Activated naive CD4-positive, alpha-beta T cell treated with anti-CD3 and anti-CD28 coated beads for 36 hours (primary cell): ENCODE results near the gene CMTM7. TPM values are rescaled to one million over a fixed set of nuclear protein-coding genes. Genes with fewer than 3 reads are reported as not detected.

ENCODE experiments used
- CTCF ChIA-PET: fragments of 350-600 bp; sonication (Branson Sonifier 250); formaldehyde crosslinking; loops from one replicate; lab custom pipeline; 2021; ENCODE audit warnings: antibody characterized with exemption; lab: Charles Lee
- DNase-seq: peaks from one replicate; pipeline ENCODE4 v3.0.0-alpha.2; 2020
- H3K27ac Mint-ChIP-seq: one replicate; pipeline ENCODE4 v1.8.0; 2021; ENCODE audit warnings: mild to moderate bottlenecking, mixed read lengths
- H3K27me3 Mint-ChIP-seq: one replicate; pipeline ENCODE4 v1.8.0; 2021; ENCODE audit warnings: low read depth, mixed read lengths
- H3K36me3 Mint-ChIP-seq: one replicate; pipeline ENCODE4 v1.8.0; 2021; ENCODE audit warnings: low read depth, mixed read lengths
- H3K4me1 Mint-ChIP-seq: one replicate; pipeline ENCODE4 v1.8.0; 2021; ENCODE audit warnings: low read depth, mixed read lengths
- H3K4me3 Mint-ChIP-seq: one replicate; pipeline ENCODE4 v1.8.0; 2021; ENCODE audit warnings: mild to moderate bottlenecking, moderate library complexity, mixed read lengths
- H3K9me3 Mint-ChIP-seq: one replicate; pipeline ENCODE4 v1.8.0; 2021; ENCODE audit warnings: mixed read lengths
- intact Hi-C: fragments of 100-400 bp; cut with micrococcal nuclease; formaldehyde crosslinking; loops from one replicate; pipeline ENCODE4 v1.15.1; 2023
- total RNA-seq, 2 experiments: library from RNA; stranded (reverse); gene quantifications; one replicate each; pipeline ENCODE4 v1.2.3, GENCODE V29; 2021

Gene CMTM7
- total RNA-seq, 2 experiments from 2014 or later: 59.1 to 60.2 TPM

DNA sequence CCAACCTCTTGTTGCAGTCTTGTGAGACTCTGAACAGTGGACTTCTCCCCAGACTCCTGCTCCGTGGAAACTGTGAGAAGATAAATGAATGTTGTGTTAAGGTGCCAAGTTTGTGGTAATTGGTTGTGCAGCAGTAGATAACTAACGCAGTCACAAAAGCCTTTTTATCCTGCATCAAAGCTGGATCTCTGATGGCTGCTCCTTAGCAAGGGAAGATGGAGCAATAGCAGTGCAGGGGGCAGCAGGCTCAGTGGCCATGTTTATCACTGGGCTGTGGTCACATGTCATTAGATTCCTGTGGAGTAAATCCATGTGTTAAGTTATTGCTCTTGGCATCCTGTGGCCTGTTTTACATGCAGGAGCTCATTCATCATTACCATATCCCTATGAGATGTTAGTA is 13.5 kb downstream of the CMTM7 start:
- Mint-ChIP-seq H3K36me3 (peaks cover 18% of the 10 kb centered on the region), H3K27me3 (no peaks in the 10 kb centered on the region), H3K4me3 (no peak overlapping the region), H3K9me3 (no peaks in the 10 kb centered on the region), H3K4me1 (peaks cover 80% of the 10 kb centered on the region), H3K27ac (no peak overlapping the region)
- CTCF ChIA-PET: interaction anchor here (0.6 to 3.5 kb wide), 4 partner anchors 9 to 143 kb away, joined by 3 to 12 read pairs (median 7); no protein-coding TSS in a partner anchor
- no peak for DNase-seq
- intact Hi-C loops: no loop called here

GRCh38 chr3:32405711-32406323 is 14.2 kb downstream of the CMTM7 start:
- no peak for DNase-seq
- peaks cover 81% of the 10 kb centered on the region for H3K4me1 Mint-ChIP-seq
- CTCF ChIA-PET: interaction anchor here (1.3 to 3.5 kb wide), 3 partner anchors 9 to 62 kb away, joined by 5 to 12 read pairs (median 9); no protein-coding TSS in a partner anchor
- H3K4me3 Mint-ChIP-seq: no peak overlapping the region
- intact Hi-C loops: no loop called here
- peaks cover 18% of the 10 kb centered on the region for H3K36me3 Mint-ChIP-seq
- no peaks in the 10 kb centered on the region for H3K27me3 Mint-ChIP-seq
- H3K9me3 Mint-ChIP-seq: no peaks in the 10 kb centered on the region
- H3K27ac Mint-ChIP-seq: peak overlapping the region; percentile 48

- no peaks in the 10 kb centered on the region for H3K27me3 Mint-ChIP-seq
- intact Hi-C loops: no loop called here
- H3K27ac Mint-ChIP-seq: peak overlapping the region; percentile 48
- H3K36me3 Mint-ChIP-seq: peaks cover 18% of the 10 kb centered on the region
- H3K4me3 Mint-ChIP-seq: no peak overlapping the region
- peaks cover 83% of the 10 kb centered on the region for H3K4me1 Mint-ChIP-seq
- DNase-seq: no peak
- CTCF ChIA-PET: interaction anchor here (1.1 to 3.5 kb wide), 3 partner anchors 9 to 61 kb away, joined by 3 to 12 read pairs (median 9); no protein-coding TSS in a partner anchor
- H3K9me3 Mint-ChIP-seq: no peaks in the 10 kb centered on the region
Measured at GRCh38 chr3:32406486-32407408, 15.1 kb downstream of the CMTM7 start.

GRCh38 chr3:32410367-32411246 is 19.0 kb downstream of the CMTM7 start:
- no peak for DNase-seq
- no peaks in the 10 kb centered on the region for H3K27me3 Mint-ChIP-seq
- H3K4me3 Mint-ChIP-seq: no peak overlapping the region
- intact Hi-C loops: no loop called here
- no peak overlapping the region for H3K27ac Mint-ChIP-seq
- CTCF ChIA-PET: interaction anchor here (0.5 to 1.1 kb wide), 5 partner anchors 8 to 322 kb away, joined by 3 to 5 read pairs (median 3); no protein-coding TSS in a partner anchor
- peaks cover 79% of the 10 kb centered on the region for H3K4me1 Mint-ChIP-seq
- no peaks in the 10 kb centered on the region for H3K9me3 Mint-ChIP-seq
- H3K36me3 Mint-ChIP-seq: peaks cover 6% of the 10 kb centered on the region

GRCh38 chr3:32411442-32411841 is 19.8 kb downstream of the CMTM7 start:
- H3K27me3 Mint-ChIP-seq: no peaks in the 10 kb centered on the region
- no peak for DNase-seq
- no peaks in the 10 kb centered on the region for H3K9me3 Mint-ChIP-seq
- intact Hi-C loops: no loop called here
- H3K36me3 Mint-ChIP-seq: peaks cover 2% of the 10 kb centered on the region
- peak overlapping the region; percentile 4 for H3K27ac Mint-ChIP-seq
- CTCF ChIA-PET: interaction anchor here (1.0 kb wide), 1 partner anchor 56 kb away, joined by 3 read pairs; no protein-coding TSS in a partner anchor
- no peak overlapping the region for H3K4me3 Mint-ChIP-seq
- peaks cover 76% of the 10 kb centered on the region for H3K4me1 Mint-ChIP-seq

DNA sequence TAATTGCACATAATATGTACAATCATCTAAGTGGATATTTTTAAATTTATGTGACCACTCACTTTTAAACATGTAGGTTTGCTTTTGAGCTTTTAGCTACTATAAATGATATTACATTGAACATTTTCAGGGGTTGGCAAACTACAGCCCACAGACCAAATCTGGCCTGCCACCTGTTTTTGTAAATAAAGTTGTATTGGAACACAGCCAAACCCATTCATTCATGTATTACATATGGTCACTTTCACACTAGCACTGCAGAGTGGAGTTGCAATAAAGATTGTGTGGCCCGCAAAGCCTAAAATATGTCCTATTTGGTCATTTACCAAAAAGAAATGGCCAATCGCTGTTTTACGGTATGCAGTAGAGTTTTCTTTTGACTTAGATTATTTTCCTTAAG is 21.2 kb downstream of the CMTM7 start:
- H3K27ac Mint-ChIP-seq: no peak overlapping the region
- peaks cover 76% of the 10 kb centered on the region for H3K4me1 Mint-ChIP-seq
- no peaks in the 10 kb centered on the region for H3K9me3 Mint-ChIP-seq

GRCh38 chr3:32413845-32414521 is 22.3 kb downstream of the CMTM7 start:
- CTCF ChIA-PET: interaction anchor here (0.5 to 2.6 kb wide), 8 partner anchors 9 to 54 kb away, joined by 3 to 18 read pairs (median 6); no protein-coding TSS in a partner anchor
- intact Hi-C loops: loop anchor here (1.0 kb wide), 3 partner anchors 13 to 46 kb away; no protein-coding TSS in a partner anchor
- no peaks in the 10 kb centered on the region for H3K9me3 Mint-ChIP-seq
- peaks cover 3% of the 10 kb centered on the region for H3K36me3 Mint-ChIP-seq
- peak overlapping the region; percentile 94 for H3K27ac Mint-ChIP-seq
- DNase-seq: no peak
- peaks cover 79% of the 10 kb centered on the region for H3K4me1 Mint-ChIP-seq
- peak overlapping the region; percentile 40 for H3K4me3 Mint-ChIP-seq
- H3K27me3 Mint-ChIP-seq: no peaks in the 10 kb centered on the region

More for the DNA sequence above, 21.2 kb downstream of the CMTM7 start:
- intact Hi-C loops: no loop called here
- Mint-ChIP-seq H3K4me3 (no peak overlapping the region), H3K36me3 (peaks cover 2% of the 10 kb centered on the region), H3K27me3 (no peaks in the 10 kb centered on the region)
- CTCF ChIA-PET: interaction anchor here (2.4 to 2.6 kb wide), 2 partner anchors 38 to 55 kb away, joined by 8 to 18 read pairs; no protein-coding TSS in a partner anchor
- no peak for DNase-seq

- intact Hi-C loops: loop anchor here (1.0 kb wide), 3 partner anchors 13 to 46 kb away; no protein-coding TSS in a partner anchor
Measured at GRCh38 chr3:32414522-32415202, 23.0 kb downstream of the CMTM7 start.

DNA sequence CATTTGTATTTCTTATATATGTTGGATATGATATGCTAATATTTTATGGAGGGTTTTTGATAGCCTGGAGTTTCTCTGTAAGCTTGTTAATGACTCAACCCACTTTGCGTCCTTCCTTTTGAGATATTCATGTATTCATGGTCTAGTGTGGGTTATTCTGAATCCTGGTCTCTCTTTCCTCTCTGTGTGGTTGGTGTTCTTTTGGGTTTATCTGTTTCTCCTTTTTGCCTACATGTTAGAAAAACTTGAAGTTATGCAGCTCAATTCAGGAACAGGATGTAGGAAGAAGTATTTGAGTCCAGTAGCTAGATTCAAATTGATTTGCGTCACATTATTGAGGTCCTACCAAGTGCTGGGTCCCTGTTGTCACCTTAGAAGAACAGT is 28.1 kb downstream of the CMTM7 start:
- intact Hi-C loops: loop anchor here (1.0 to 10.0 kb wide), 5 partner anchors 14 to 885 kb away; partner anchors contain the start of gene STT3B
- Mint-ChIP-seq H3K4me1 (peaks cover 94% of the 10 kb centered on the region), H3K27ac (peak overlapping the region; percentile 94), H3K9me3 (no peaks in the 10 kb centered on the region), H3K27me3 (no peaks in the 10 kb centered on the region), H3K4me3 (peak overlapping the region; percentile 66), H3K36me3 (peaks cover 1% of the 10 kb centered on the region)
- DNase-seq: no peak
- CTCF ChIA-PET: interaction anchor here (0.7 to 6.5 kb wide), 3 partner anchors 10 to 49 kb away, joined by 3 to 36 read pairs (median 5); no protein-coding TSS in a partner anchor

More at GRCh38 chr3:32414522-32415202, 23.0 kb downstream of the CMTM7 start:
- CTCF ChIA-PET: interaction anchor here (0.7 to 2.6 kb wide), 10 partner anchors 9 to 72 kb away, joined by 3 to 18 read pairs (median 4); no protein-coding TSS in a partner anchor
- H3K9me3 Mint-ChIP-seq: no peaks in the 10 kb centered on the region
- peak overlapping the region; percentile 40 for H3K4me3 Mint-ChIP-seq
- peaks cover 81% of the 10 kb centered on the region for H3K4me1 Mint-ChIP-seq
- peak overlapping the region; percentile 94 for H3K27ac Mint-ChIP-seq
- peak; percentile 78 for DNase-seq
- H3K36me3 Mint-ChIP-seq: peaks cover 4% of the 10 kb centered on the region
- no peaks in the 10 kb centered on the region for H3K27me3 Mint-ChIP-seq
